GM03348 (cell line): ENCODE measurements around the gene CACNA2D3.

Experiments
- DNase-seq: peaks from one replicate; pipeline ENCODE4 v3.0.0; 2012; ENCODE audit warnings: low spot score

The CACNA2D3 gene

GRCh38 chr3:54745843-54746242 lies 623.5 kb downstream of the CACNA2D3 start:
- no peak for DNase-seq

DNA sequence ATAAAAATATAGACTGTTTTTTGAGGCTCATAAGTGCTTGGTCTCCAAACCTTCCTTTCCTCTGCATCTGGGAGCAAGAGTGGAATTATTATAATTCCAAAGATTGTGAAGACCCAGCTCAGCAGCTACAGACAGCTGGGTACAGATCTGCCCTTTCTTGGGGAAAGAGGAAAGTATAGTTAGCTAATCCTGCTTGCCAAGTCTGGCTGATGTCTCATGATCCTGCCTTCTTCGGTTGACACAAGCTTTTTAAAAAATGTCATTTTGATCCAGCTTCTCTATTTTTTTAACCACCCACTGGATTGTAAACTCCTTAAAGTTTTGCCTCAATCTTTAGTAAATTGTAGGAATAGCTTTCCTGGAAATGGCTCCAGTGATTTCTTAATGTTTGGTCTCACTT lies 624.4 kb downstream of the CACNA2D3 start:
- no peak for DNase-seq

DNA sequence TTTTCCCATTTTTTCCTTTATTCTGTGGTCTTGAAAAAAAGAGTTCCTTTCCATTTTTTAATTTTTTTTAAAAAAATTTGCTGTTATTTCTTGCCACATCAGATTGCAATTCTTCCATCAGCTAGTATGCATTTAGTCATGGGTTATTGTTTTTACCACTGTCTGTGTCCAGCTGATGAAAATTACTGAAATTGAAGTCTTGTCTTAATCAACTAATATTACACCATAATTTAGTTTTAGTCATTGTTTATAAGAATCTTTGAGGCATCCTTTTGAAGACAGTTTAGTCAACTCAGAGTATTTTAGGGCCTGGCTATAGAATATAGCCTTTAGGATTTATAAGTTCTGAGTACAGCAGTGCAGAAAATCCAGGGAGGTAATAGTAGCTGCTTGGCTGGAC lies 633.4 kb downstream of the CACNA2D3 start:
- DNase-seq: no peak

- no peak for DNase-seq
These were observed 634.0 kb downstream of the CACNA2D3 start for GRCh38 chr3:54756330-54756731.

- DNase-seq: no peak
These were observed 636.1 kb downstream of the CACNA2D3 start for GRCh38 chr3:54758461-54758860.

- no peak for DNase-seq
These were observed 636.8 kb downstream of the CACNA2D3 start for GRCh38 chr3:54759166-54759565.

DNA sequence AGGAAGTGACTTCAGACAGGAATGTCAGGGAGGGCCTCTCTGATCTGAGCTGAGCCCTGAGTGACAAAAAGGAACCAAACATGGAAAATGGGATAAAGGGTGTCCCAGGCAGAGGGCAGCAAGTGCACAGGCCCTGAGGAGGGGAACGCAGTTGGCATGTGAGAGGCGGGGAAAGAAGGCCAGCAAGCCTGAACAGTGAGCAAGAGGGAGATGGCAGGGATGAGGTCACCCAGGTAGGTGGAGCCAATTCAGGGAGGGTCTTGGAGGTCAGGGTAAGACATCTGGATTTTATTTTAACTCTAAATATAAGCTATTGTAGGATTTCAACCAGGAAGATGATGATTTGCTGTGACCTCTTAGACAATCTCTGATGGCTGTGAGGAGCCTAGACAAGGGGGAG lies 637.8 kb downstream of the CACNA2D3 start:
- no peak for DNase-seq

DNA sequence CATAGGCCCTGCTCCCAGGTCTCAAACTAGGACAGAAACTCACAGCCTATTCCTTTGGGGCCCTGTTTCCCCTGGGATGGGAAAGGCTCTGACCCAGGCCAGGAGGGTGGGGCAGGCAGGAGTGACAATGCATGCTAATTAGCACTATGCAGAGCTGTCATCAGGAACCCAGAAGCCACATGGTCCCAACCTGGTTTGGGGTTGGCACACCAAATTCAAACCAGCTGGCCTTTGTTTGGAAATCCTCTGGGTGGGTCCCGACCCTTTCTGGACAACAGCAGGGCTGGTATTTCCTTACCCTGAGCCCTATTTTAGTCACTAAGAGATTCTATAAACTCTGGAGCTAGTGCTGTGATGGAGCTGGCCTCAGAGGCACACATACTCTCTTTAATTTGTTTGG lies 639.3 kb downstream of the CACNA2D3 start:
- DNase-seq: no peak

DNA sequence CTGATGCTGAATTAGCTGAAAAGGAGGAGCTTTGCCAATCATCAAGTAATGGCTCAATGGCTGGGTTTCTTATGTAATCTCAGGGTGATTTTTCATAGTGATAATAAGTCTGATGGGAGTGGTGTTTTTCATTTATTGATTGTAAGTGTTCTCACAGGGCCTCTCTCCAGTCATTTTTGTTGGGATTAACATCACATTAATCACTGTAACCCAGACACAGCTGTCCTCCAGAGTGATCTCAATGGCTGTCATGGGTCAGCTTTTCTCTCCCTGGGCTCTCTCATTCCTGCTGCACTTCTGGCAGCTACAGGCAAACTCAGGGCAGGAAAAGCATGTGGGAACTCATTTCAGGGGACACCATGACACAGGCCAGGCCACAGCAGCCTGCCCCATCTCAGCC lies 642.6 kb downstream of the CACNA2D3 start:
- DNase-seq: no peak

DNA sequence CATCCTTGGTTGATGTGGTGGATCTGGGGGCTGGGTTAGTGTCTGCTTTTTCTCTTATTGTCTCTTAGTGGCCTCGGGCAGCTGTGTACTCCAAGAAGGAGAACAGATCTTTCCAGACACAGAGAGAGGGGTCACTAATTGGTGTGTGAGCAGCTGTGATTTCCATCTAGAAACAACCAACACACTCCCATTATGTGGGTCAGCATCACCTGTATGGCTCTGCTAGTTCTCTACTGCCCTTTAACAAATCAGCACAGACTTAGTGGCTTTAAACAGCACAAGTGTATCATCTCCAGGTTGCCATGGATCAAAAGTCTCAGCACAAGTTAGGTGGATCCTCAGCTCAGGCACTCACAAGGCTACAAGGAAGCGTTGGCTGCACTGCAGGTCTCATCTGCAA lies 648.7 kb downstream of the CACNA2D3 start:
- no peak for DNase-seq

DNA sequence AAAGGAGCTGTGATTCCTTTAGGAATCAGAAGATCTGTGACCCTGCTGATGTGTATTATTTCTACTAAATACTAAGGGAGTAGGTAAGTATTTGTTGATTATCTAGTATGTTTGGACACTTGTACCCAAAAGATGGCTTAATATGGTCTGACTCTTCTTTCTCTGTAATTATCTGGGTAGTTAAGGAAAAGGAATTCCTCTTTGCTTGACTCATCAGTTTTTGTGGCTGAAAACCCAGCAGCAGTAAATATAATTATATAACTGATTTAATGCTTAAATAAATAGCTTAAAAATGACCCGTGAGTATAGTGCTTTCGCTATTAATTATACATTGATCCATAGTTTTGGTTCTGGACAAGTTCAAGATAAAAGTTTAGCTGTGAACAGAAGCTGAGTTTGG lies 649.7 kb downstream of the CACNA2D3 start:
- no peak for DNase-seq

- no peak for DNase-seq
These were observed 650.4 kb downstream of the CACNA2D3 start for GRCh38 chr3:54772746-54773145.

DNA sequence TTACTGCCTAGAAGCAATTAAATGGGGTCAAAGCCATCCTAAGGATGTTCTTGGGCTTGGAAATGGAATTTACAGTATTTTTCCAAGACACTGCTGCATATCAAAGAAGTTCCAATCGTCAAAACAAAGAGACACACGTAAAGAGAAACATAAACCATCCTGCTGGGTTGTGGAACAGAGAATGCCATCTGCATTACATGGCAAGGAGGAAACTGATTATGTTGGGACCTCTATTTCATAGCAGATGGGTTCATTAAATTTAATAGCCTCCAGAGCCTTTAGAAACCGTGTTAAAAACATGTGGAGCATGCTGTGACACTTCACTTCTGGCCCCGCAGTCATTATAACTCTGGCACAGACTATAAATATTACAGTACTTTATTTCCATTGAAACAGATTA lies 650.9 kb downstream of the CACNA2D3 start:
- DNase-seq: no peak

- no peak for DNase-seq
These were observed 654.2 kb downstream of the CACNA2D3 start for GRCh38 chr3:54776601-54777000.

DNA sequence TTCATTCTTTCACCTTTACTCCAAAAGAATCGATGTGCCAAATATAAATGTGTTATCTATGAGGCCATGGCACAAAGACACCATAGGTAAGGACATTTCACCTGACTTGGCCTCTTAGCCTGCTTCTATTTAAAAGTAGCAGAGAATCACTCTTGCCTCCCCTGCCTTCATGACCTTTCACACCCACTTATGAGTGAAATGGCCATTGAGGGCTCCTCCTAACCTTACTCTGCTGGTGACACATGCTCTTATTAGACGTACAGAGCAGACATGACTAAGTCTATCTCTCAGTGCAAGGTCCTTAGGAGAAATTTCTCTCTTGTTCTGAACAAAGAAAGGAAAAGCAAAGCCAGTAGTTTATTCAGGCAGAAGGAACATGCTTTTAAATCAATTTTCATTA lies 654.8 kb downstream of the CACNA2D3 start:
- no peak for DNase-seq

- DNase-seq: no peak
These were observed 658.0 kb downstream of the CACNA2D3 start for GRCh38 chr3:54780336-54780735.

DNA sequence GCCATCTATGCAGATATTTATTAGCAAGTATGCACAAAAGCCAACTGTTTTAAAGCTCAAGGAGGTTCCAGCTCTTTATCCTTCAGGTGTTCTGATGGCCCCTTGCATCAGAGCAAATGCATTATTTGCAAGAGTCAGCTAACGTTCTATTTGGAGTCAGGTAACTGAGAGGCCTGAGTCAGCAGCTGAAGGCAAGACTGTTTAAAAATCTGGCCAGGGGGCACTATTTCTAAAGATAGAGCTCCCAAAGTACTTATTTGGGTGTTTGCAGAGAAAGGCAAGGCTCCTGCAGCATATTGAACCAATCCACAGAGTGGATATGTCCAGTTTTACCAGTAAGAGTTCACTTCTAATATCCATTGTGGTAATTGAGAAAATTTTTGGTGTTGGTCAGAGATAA lies 659.4 kb downstream of the CACNA2D3 start:
- DNase-seq: no peak

DNA sequence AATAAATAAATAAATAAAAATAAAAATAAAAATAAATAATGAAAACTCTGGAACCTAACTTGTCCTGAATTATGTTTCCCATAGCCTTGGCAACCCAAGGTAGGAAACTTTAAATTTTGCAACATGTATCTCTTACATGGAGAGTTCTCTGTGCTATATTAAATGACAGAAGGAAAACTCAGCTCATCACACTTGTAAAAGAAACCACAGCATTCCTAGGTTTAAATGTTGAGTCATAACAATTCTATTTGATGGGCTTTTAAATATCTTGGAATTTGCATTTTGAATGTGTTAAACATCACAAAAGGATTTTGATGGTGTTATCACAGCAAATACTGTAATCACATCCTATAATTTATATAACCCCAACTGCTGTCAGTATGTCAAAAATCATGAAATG lies 661.3 kb downstream of the CACNA2D3 start:
- DNase-seq: no peak

- no peak for DNase-seq
These were observed 661.7 kb downstream of the CACNA2D3 start for GRCh38 chr3:54784021-54784420.

DNA sequence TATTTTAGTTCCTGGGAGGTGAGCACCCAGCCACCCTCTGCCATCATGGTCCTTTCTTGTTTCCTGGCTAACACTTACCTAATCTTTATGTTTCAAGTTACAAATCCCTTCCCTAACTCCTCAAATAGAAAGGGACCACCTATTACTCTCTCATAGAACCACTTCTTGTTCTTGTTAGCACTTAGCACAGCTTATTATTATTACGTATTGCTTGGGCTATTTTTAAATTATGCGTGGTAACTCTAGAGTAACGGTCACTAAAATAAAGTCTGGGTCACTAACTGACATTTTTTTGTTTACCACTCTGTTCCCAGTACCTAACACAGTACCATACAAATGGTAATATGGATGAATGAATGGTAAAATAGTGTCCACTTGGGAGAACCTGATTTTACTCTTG lies 663.6 kb downstream of the CACNA2D3 start:
- DNase-seq: no peak

- no peak for DNase-seq
These were observed 667.7 kb downstream of the CACNA2D3 start for GRCh38 chr3:54790051-54790450.

GRCh38 chr3:54791501-54792156 lies 669.3 kb downstream of the CACNA2D3 start:
- DNase-seq: no peak

GRCh38 chr3:54792584-54792983 lies 670.2 kb downstream of the CACNA2D3 start:
- DNase-seq: no peak

GRCh38 chr3:54793171-54793570 lies 670.8 kb downstream of the CACNA2D3 start:
- DNase-seq: no peak

DNA sequence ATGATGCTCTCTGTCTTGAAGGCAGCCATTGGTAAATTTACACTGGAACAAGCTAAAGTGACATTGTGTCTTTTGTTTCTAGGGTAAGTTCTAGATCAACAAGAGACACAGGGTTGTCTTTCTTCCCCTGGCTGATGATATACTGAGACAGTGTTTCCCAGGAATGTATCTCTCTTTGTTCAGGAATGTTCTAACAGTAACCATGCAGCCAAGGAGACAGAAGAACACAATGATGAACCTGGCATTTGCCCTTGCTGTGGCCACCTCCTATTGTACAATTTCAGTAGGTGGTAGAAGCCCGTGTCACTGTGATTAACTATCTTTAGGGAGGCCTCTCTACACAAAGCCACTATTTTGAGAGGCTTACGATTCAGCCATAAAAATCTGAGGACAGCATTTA lies 674.8 kb downstream of the CACNA2D3 start:
- DNase-seq: no peak
